ENCODE measurements around the gene ATXN3.

Gene ATXN3

DNA sequence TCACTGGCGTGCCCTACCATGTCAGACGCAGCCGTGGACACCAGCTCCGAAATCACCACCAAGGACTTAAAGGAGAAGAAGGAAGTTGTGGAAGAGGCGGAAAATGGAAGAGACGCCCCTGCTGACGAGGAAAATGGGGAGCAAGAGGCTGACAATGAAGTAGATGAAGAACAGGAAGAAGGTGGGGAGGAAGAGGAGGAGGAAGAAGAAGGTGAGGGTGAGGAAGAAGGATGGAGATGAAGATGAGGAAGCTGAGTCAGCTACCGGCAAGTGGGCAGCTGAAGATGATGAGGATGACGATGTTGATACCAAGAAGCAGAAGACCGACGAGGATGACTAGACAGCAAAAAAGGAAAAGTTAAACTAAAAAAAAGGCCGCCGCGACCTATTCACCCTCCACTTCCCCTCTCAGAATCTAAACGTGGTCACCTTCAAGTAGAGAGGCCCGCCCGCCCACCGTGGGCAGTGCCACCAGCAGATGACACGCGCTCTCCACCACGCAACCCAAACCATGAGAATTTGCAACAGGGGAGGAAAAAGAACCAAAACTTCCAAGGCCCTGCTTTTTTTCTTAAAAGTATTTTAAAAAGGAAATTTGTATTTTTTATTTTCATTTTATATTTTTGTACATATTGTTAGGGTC, 79.7 kb downstream of the ATXN3 start:
- TF ChIP-seq YY1 (IDR thresholded peaks at IDR 0.05; ENCODE audit: low read depth): no peak
- no peak for TF ChIP-seq NFIC (IDR thresholded peaks at IDR 0.05)

DNA sequence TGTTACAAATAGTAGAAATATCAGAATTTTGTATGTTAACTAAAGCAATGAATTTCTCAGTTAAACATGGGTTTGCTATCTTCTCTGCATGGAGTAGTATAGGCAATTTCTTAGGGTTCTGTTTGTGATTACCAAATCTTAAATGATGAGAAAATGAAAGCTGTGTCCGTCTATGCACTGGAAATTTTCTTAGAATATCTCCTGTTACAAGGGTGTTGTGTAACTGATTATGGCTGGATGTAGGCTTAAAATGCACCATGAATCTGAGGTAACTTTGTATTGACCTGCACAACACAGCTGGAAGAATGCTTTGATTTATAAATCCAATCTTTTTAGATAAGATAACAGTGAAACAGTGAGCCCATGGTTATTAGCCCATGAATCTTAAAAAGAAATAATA, 84.3 kb downstream of the ATXN3 start:
- no peak for TF ChIP-seq NFIC (IDR thresholded peaks at IDR 0.05)
- TF ChIP-seq, protein P1, sequence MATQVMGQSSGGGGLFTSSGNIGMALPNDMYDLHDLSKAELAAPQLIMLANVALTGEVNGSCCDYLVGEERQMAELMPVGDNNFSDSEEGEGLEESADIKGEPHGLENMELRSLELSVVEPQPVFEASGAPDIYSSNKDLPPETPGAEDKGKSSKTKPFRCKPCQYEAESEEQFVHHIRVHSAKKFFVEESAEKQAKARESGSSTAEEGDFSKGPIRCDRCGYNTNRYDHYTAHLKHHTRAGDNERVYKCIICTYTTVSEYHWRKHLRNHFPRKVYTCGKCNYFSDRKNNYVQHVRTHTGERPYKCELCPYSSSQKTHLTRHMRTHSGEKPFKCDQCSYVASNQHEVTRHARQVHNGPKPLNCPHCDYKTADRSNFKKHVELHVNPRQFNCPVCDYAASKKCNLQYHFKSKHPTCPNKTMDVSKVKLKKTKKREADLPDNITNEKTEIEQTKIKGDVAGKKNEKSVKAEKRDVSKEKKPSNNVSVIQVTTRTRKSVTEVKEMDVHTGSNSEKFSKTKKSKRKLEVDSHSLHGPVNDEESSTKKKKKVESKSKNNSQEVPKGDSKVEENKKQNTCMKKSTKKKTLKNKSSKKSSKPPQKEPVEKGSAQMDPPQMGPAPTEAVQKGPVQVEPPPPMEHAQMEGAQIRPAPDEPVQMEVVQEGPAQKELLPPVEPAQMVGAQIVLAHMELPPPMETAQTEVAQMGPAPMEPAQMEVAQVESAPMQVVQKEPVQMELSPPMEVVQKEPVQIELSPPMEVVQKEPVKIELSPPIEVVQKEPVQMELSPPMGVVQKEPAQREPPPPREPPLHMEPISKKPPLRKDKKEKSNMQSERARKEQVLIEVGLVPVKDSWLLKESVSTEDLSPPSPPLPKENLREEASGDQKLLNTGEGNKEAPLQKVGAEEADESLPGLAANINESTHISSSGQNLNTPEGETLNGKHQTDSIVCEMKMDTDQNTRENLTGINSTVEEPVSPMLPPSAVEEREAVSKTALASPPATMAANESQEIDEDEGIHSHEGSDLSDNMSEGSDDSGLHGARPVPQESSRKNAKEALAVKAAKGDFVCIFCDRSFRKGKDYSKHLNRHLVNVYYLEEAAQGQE (IDR thresholded peaks at IDR 0.05; ENCODE audit: low read depth): no peak
- TF ChIP-seq EGR1 (IDR thresholded peaks at IDR 0.05): no peak
- no peak for TF ChIP-seq TEAD4 (IDR thresholded peaks at IDR 0.05)

DNA sequence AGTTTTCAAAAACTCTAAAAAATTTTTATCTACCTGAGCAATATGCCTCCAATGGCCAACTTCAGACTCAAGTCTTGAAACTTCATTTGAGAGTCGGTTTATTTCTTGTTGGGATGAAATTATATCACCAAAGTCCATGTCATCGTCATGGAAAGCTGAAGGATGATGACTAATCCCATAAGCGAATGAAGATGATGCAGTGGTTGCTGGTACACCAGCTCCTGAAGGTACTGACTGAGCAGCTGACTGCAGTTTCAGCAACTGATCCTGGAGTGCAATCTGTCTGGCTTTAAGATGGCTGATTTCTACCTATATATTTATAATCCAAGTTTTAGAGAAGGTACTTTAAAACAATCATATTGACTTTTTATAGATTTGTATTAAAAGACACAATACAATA, 84.9 kb downstream of the ATXN3 start:
- TF ChIP-seq ZBTB7A (IDR thresholded peaks at IDR 0.05; ENCODE audit: low read depth) (no peak), YY1 (IDR thresholded peaks at IDR 0.05; ENCODE audit: low read depth) (no peak), EGR1 (IDR thresholded peaks at IDR 0.05) (no peak), TAF1 (IDR thresholded peaks at IDR 0.05; ENCODE audit: low read depth) (no peak), NFIC (IDR thresholded peaks at IDR 0.05) (no peak), EP300 (IDR thresholded peaks at IDR 0.05; ENCODE audit: borderline replicate concordance) (no peak), CEBPB (IDR thresholded peaks at IDR 0.05) (no peak), RAD21 (IDR thresholded peaks at IDR 0.05; ENCODE audit: low read depth) (no peak), TEAD4 (IDR thresholded peaks at IDR 0.05) (no peak), CREB1 (IDR thresholded peaks at IDR 0.05; ENCODE audit: low read depth) (no peak), TCF12 (IDR thresholded peaks at IDR 0.05; ENCODE audit: low read depth) (no peak), FOXM1 (IDR thresholded peaks at IDR 0.05; ENCODE audit: borderline replicate concordance, low read depth) (no peak)
- TF ChIP-seq, protein P2, sequence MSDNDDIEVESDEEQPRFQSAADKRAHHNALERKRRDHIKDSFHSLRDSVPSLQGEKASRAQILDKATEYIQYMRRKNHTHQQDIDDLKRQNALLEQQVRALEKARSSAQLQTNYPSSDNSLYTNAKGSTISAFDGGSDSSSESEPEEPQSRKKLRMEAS (IDR thresholded peaks at IDR 0.05): no peak
- TF ChIP-seq, protein P3, sequence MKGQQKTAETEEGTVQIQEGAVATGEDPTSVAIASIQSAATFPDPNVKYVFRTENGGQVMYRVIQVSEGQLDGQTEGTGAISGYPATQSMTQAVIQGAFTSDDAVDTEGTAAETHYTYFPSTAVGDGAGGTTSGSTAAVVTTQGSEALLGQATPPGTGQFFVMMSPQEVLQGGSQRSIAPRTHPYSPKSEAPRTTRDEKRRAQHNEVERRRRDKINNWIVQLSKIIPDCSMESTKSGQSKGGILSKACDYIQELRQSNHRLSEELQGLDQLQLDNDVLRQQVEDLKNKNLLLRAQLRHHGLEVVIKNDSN (IDR thresholded peaks at IDR 0.05): no peak
- TF ChIP-seq, protein P1 (IDR thresholded peaks at IDR 0.05; ENCODE audit: low read depth): no peak

DNA sequence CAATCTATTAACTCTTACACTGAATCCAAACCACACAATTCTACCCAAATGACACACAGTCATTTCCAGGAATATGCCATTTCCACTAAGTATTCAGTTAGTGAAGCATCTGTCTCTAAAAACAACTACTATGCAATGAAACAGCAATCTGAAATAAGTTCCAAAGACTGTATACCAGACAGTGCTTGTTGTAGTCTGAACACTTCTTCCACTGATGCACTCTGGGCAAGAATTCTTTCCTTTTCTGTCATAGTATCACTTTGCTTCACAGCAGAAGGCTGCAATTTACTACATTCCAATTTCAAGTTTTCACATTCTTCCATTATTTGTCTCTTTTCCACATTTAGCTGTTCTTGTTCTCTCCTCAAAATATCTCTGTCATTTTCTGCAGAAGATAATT, 92.3 kb downstream of the ATXN3 start:
- TF ChIP-seq FOXM1 (IDR thresholded peaks at IDR 0.05; ENCODE audit: borderline replicate concordance, low read depth) (no peak), EGR1 (IDR thresholded peaks at IDR 0.05) (no peak), CEBPB (IDR thresholded peaks at IDR 0.05) (no peak), TCF12 (IDR thresholded peaks at IDR 0.05; ENCODE audit: low read depth) (no peak), ZBTB7A (IDR thresholded peaks at IDR 0.05; ENCODE audit: low read depth) (no peak), TEAD4 (IDR thresholded peaks at IDR 0.05) (no peak), YY1 (IDR thresholded peaks at IDR 0.05; ENCODE audit: low read depth) (no peak), TAF1 (IDR thresholded peaks at IDR 0.05; ENCODE audit: low read depth) (no peak), RAD21 (IDR thresholded peaks at IDR 0.05; ENCODE audit: low read depth) (no peak), EP300 (IDR thresholded peaks at IDR 0.05; ENCODE audit: borderline replicate concordance) (no peak), CREB1 (IDR thresholded peaks at IDR 0.05; ENCODE audit: low read depth) (no peak)
- TF ChIP-seq, protein P3 (IDR thresholded peaks at IDR 0.05): no peak
- TF ChIP-seq, protein P2 (IDR thresholded peaks at IDR 0.05): no peak
- TF ChIP-seq, protein P1 (IDR thresholded peaks at IDR 0.05; ENCODE audit: low read depth): no peak
